Sigmoid colon (tissue), 7 donors: ENCODE measurements around the gene CCDC85B. TPM values are rescaled to one million over a fixed set of nuclear protein-coding genes. Genes with fewer than 3 reads are reported as not detected.
A peak's percentile ranks its signal among the peaks of the same experiment; 100 is the strongest.

Source experiments
- DNase-seq: peaks from one replicate; pipeline ENCODE4 v3.0.0-alpha.2; 2019
- H3K27ac ChIP-seq, 4 donors: fragments of 200-600 bp; sonication (generic); one replicate each; pipeline ENCODE4 v1.5.1; 2016 to 2019; ENCODE audit warnings: mild to moderate bottlenecking in 1 of 4
- H3K27me3 ChIP-seq, 3 donors: fragments of 200-600 bp; sonication (generic); one replicate each; pipeline ENCODE4 v1.5.1; 2019; ENCODE audit warnings: mild to moderate bottlenecking in 1 of 3
- H3K36me3 ChIP-seq, 4 donors: fragments of 200-600 bp; sonication (generic); one replicate each; pipeline ENCODE4 v1.5.1; 2016 to 2019
- H3K4me1 ChIP-seq, 4 donors: fragments of 200-600 bp; sonication (generic); one replicate each; pipeline ENCODE4 v1.5.1; 2017 to 2019
- H3K4me3 ChIP-seq, 4 donors: fragments of 200-600 bp; sonication (generic); one replicate each; pipeline ENCODE4 v1.5.1; 2017 to 2019; ENCODE audit warnings: mild to moderate bottlenecking in 2 of 4, moderate library complexity in 1 of 4
- H3K9me3 ChIP-seq, 4 donors: fragments of 200-600 bp in 3 of 4; sonication (generic) in 3 of 4; one replicate each; pipeline versions ENCODE4 v1.5.1 to v1.6.1; 2013 to 2019
- EP300 ChIP-seq, 4 donors: sonication (generic); formaldehyde crosslinking; IDR thresholded peaks; one replicate each; pipeline ENCODE4 v1.6.1; 2017; ENCODE audit warnings: antibody characterized with exemption in 4 of 4
- POLR2A ChIP-seq, 2 donors: fragments of 450-650 bp; IDR thresholded peaks; one replicate each; pipeline ENCODE4 v1.6.1; 2016; ENCODE audit warnings: antibody characterized with exemption in 2 of 2, mild to moderate bottlenecking in 2 of 2, moderate library complexity in 2 of 2
- POLR2AphosphoS5 ChIP-seq, 4 donors: sonication (generic); formaldehyde crosslinking; IDR thresholded peaks; one replicate each; pipeline ENCODE4 v1.6.1; 2017; ENCODE audit warnings: antibody characterized with exemption in 4 of 4
- WGBS, 2 donors: extraction: QIAGEN DNeasy Blood & Tissue Kit; methylation state at CpG; one replicate each; pipeline ENCODE4 v1.1.7; 2013; 5-methylcytosine and 5-hydroxymethylcytosine counted together
- intact Hi-C: fragments of 100-400 bp; cut with DNase I; formaldehyde crosslinking; loops from one replicate; pipeline ENCODE4 v1.15.1; 2023
- polyA plus RNA-seq, 3 donors: library from polyadenylated mRNA; stranded (reverse); fragments of 200-250 nt; gene quantifications; one replicate each; pipeline ENCODE4 v1.2.3, GENCODE V29; 2013
- total RNA-seq, 4 donors: library from RNA; depleted of rRNA; stranded (reverse); fragments of >200 nt; gene quantifications; one replicate each; pipeline ENCODE4 v1.1.0, GENCODE V29; 2016
- TF ChIP-seq, protein P1 (sequence below), 4 experiments: fragments of 450-650 bp in 3 of 4; fragments of 200-600 bp in 1 of 4; IDR thresholded peaks; one replicate each; pipeline ENCODE4 v1.5.1; 2016 to 2019; ENCODE audit warnings: antibody characterized with exemption in 4 of 4, mild to moderate bottlenecking in 3 of 4, moderate library complexity in 2 of 4
- donor health status: healthy with polysubstance abuse.
- donor health status: Bipolar disorder and iron deficiency.
- donor health status: healthy.

Gene CCDC85B
- total and polyA plus RNA-seq, 7 donors: 4.2 to 73.6 (median 57.1) TPM

DNA sequence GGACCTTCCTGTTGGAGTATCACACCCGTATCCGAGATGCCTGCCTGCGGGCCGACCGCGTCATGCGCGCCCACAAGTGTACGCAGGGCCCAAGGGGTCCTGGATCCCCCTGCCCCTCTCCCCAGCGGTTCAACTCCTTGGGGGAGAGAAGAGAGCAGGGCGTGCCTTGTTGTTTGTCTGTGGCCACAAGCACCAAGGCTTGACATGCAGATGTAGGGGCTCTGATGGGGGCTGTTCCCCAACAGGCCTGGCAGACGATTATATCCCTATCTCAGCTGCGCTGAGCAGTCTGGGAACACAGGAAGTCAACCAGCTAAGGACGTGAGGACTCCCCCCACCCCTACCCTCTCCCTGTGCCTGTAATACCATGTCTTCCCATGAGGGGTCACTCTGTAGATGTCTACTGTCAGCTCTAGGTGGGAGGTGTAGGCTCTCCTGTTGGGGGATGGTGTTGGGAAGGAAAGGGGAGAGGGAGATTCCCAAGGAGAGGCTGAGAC is 39.3 kb upstream of the CCDC85B start:
- no peak for DNase-seq
- WGBS, 2 donors: 92 to 94% methylated on average over 14 of the region's 14 CpGs
- Histone ChIP-seq H3K4me1 (peaks cover 0 to 38% (median 33%) of the 10 kb centered on the region in 4 donors), H3K27ac (no peak overlapping the region), H3K4me3 (no peak overlapping the region), H3K9me3 (peaks cover 0 to 6% (median 2%) of the 10 kb centered on the region in 4 donors), H3K27me3 (no peaks in the 10 kb centered on the region), H3K36me3 (peaks cover 30 to 56% (median 45%) of the 10 kb centered on the region in 4 donors)
- TF ChIP-seq, protein P1, sequence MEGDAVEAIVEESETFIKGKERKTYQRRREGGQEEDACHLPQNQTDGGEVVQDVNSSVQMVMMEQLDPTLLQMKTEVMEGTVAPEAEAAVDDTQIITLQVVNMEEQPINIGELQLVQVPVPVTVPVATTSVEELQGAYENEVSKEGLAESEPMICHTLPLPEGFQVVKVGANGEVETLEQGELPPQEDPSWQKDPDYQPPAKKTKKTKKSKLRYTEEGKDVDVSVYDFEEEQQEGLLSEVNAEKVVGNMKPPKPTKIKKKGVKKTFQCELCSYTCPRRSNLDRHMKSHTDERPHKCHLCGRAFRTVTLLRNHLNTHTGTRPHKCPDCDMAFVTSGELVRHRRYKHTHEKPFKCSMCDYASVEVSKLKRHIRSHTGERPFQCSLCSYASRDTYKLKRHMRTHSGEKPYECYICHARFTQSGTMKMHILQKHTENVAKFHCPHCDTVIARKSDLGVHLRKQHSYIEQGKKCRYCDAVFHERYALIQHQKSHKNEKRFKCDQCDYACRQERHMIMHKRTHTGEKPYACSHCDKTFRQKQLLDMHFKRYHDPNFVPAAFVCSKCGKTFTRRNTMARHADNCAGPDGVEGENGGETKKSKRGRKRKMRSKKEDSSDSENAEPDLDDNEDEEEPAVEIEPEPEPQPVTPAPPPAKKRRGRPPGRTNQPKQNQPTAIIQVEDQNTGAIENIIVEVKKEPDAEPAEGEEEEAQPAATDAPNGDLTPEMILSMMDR (IDR thresholded peaks at IDR 0.05): peak in 2 of 4 experiments; percentile 21 to 22
- TF ChIP-seq POLR2A (IDR thresholded peaks at IDR 0.05) (no peak), POLR2AphosphoS5 (IDR thresholded peaks at IDR 0.05) (peak in 1 of 4 donors; percentile 4)
- intact Hi-C loops: no loop called here

GRCh38 chr11:65851811-65852507 is 38.5 kb upstream of the CCDC85B start:
- Histone ChIP-seq H3K9me3 (peaks cover 0 to 6% (median 2%) of the 10 kb centered on the region in 4 donors), H3K27ac (no peak overlapping the region), H3K4me1 (peaks cover 0 to 45% (median 40%) of the 10 kb centered on the region in 4 donors), H3K4me3 (no peak overlapping the region), H3K27me3 (no peaks in the 10 kb centered on the region), H3K36me3 (peaks cover 30 to 57% (median 47%) of the 10 kb centered on the region in 4 donors)
- DNase-seq: peak; percentile 50
- intact Hi-C loops: no loop called here
- WGBS, 2 donors: 55 to 86% methylated on average over 10 of the region's 10 CpGs
- TF ChIP-seq POLR2AphosphoS5 (IDR thresholded peaks at IDR 0.05) (no peak), EP300 (IDR thresholded peaks at IDR 0.05) (no peak), POLR2A (IDR thresholded peaks at IDR 0.05) (no peak)
- TF ChIP-seq, protein P1 (IDR thresholded peaks at IDR 0.05): no peak

- intact Hi-C loops: no loop called here
- peak; percentile 61 for DNase-seq
- 55 to 89% methylated on average over 33 of the region's 33 CpGs for WGBS, 2 donors
- Histone ChIP-seq H3K4me3 (no peak overlapping the region), H3K36me3 (peaks cover 30 to 57% (median 47%) of the 10 kb centered on the region in 4 donors), H3K27ac (peak overlapping the region in 1 of 4 donors; percentile 38), H3K9me3 (peaks cover 0 to 6% (median 2%) of the 10 kb centered on the region in 4 donors), H3K27me3 (no peaks in the 10 kb centered on the region), H3K4me1 (peaks cover 0 to 45% (median 40%) of the 10 kb centered on the region in 4 donors)
- TF ChIP-seq, protein P1 (IDR thresholded peaks at IDR 0.05): no peak
These were observed 37.8 kb upstream of the CCDC85B start for GRCh38 chr11:65852508-65853245.

DNA sequence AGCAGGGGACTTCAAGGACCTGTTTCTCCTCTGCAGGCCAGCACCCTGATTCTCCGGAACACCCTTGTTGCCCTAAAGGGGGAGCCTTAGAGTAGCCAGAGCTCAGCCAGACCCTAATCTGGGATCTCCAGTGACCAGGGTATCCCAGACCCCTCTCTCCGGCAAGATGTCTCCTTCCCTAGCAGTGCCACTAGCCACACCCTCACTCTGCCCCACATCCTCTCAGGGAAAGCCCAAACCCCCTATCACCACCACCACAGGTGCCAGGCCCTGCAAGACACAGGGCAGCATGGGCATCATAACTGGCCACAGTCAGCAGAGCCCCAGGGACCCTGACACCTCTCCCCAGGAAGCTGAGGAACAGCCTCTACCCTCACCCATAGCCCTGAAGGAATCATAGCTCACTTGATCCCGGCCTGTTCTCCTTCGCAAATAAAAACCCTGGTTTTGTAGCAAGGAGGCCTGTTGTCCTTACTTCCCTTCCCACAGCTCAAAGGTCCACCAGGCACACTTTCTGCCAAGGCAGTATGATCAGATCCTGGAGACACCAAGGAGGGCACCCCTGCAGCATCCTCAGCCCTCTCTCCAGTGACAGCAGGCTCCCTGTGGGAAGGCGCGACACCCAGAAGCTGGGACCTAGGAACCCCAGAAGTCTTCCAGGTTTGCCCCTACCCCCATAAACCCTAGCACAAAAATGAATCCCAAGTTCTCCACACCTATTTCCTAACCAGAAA is 37.1 kb upstream of the CCDC85B start:
- peaks cover 0 to 46% (median 40%) of the 10 kb centered on the region in 4 donors for H3K4me1 ChIP-seq
- H3K36me3 ChIP-seq: peaks cover 30 to 57% (median 47%) of the 10 kb centered on the region in 4 donors

More for the DNA sequence above, 37.1 kb upstream of the CCDC85B start:
- TF ChIP-seq POLR2A (IDR thresholded peaks at IDR 0.05) (no peak), POLR2AphosphoS5 (IDR thresholded peaks at IDR 0.05) (no peak), EP300 (IDR thresholded peaks at IDR 0.05) (no peak)
- TF ChIP-seq, protein P1 (IDR thresholded peaks at IDR 0.05): no peak
- intact Hi-C loops: no loop called here
- DNase-seq: peak; percentile 61
- WGBS, 2 donors: 26 to 79% methylated on average over 6 of the region's 6 CpGs
- Histone ChIP-seq H3K27ac (peak overlapping the region in 2 of 4 donors; percentile 7 to 38), H3K4me3 (no peak overlapping the region), H3K9me3 (peaks cover 0 to 6% (median 2%) of the 10 kb centered on the region in 4 donors), H3K27me3 (no peaks in the 10 kb centered on the region)
